ENCODE measurements around the gene SFTPB.

SFTPB gene

GRCh38 chr2:85613717-85614515, 54.1 kb downstream of the SFTPB start:
- DNase-seq (ENCODE audit: low read depth in 2 of 2), result no peak

DNA sequence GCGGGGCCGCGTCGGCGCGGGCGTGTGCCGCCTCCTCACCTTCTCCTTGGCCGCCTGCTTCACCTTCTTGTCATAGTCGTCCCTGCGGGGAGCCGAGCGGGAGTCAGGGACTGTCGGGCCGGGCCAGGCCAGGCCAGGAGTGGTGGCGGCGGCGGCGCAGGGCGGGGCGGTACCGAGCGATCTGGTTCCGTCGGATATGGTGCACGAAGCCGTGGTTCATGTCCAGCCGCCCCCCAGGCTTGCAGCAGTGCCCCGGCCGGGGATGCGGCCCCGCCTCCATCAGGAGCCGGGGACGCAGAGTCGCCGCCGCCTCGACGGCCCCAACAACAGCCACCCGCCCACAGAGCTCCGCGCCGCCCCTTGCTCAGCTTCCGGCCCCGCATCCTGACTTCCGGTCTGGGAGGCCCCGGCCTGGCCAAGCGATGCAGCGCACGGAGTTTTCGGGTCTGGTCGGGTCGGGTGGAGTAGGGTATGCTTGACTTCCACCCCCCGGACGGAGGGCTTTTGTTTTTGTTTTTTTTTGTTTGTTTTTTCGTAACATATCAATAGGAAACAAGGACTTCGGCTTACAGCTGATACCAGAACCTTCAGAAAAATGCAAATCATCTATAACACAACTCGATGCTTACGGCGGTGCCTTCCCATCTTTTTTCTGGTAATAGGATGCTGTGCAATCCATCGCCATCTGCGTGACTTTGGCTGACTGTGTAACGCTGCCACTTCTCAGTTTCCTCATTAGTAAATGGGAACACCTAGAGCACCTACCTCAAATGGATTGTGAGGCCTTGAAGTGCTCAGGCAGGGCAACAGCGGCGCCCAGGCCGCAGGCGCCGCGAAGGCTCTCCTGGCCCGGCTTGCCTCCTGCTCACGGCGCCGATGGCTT, 56.1 kb downstream of the SFTPB start, which contains the start of gene C2orf68:
TSS of gene C2orf68 (minus strand) at position 362 of the 883 bp plus-strand sequence. CDS start at position 280, 82 bp downstream.
- DNase-seq (ENCODE audit: low read depth in 2 of 2), result peak; percentile 81 to 86

GRCh38 chr2:85611217-85611704, 56.7 kb downstream of the SFTPB start:
- no peak for DNase-seq (ENCODE audit: low read depth in 2 of 2)

Measured in stimulated activated CD4-positive, alpha-beta T cell treated with anti-CD3 and anti-CD28 coated beads, Interleukin-15, amount 100 ng/mL, for 48 hours (primary cell).